Brain microvascular endothelial cell (primary cell): ENCODE results near the gene TMEM271.

ENCODE experiments used
- DNase-seq: peaks from one replicate; pipeline ENCODE4 v3.0.0-alpha.2; 2020
- H3K27ac ChIP-seq: fragments of 250-450 bp; sonication (Bioruptor Pico); 2 replicates; pipeline ENCODE4 v1.5.1; 2020; ENCODE audit warnings: mild to moderate bottlenecking, moderate library complexity
- H3K27me3 ChIP-seq: fragments of 250-450 bp; sonication (Bioruptor Pico); replicated peaks from 2 replicates; pipeline ENCODE4 v1.5.1; 2020; ENCODE audit warnings: mild to moderate bottlenecking
- H3K36me3 ChIP-seq: fragments of 250-450 bp; sonication (Bioruptor Pico); replicated peaks from 2 replicates; pipeline ENCODE4 v1.5.1; 2020; ENCODE audit warnings: mild to moderate bottlenecking
- H3K4me3 ChIP-seq: 2 replicates; pipeline ENCODE4 v1.5.1; 2011; ENCODE audit warnings: low read depth, mild to moderate bottlenecking, control low read depth, low read length, moderate library complexity
- CTCF ChIP-seq: IDR thresholded peaks from 2 replicates; pipeline ENCODE4 v1.5.1; 2011; ENCODE audit warnings: low read depth, mild to moderate bottlenecking, moderate library complexity, low read length, control low read depth, inconsistent platforms; ENCODE audit errors: missing control alignments
- in situ Hi-C: cut with HindIII; loops from 2 replicates; pipeline ENCODE4 v1.10.0; 2017; ENCODE audit warnings: low sequenced_read_pairs, low pct_ligation_motif_present

TMEM271 gene

GRCh38 chr4:622071-622995 is 46.2 kb upstream of the TMEM271 start:
- no peak for DNase-seq
- Histone ChIP-seq H3K27ac (no peak overlapping the region), H3K4me3 (no peak overlapping the region), H3K36me3 (no peaks in the 10 kb centered on the region), H3K27me3 (no peaks in the 10 kb centered on the region)
- TF ChIP-seq CTCF, result no peak
- in situ Hi-C loops, result no loop called here

- DNase-seq, result no peak
- H3K27ac ChIP-seq, result no peak overlapping the region
- H3K27me3 ChIP-seq, result no peaks in the 10 kb centered on the region
- TF ChIP-seq CTCF, result no peak
- H3K36me3 ChIP-seq, result no peaks in the 10 kb centered on the region
- in situ Hi-C loops, result no loop called here
- no peak overlapping the region for H3K4me3 ChIP-seq
Measured at GRCh38 chr4:621296-622070, 45.4 kb upstream of the TMEM271 start.

GRCh38 chr4:620851-621261 is 44.8 kb upstream of the TMEM271 start:
- Histone ChIP-seq H3K4me3 (no peak overlapping the region), H3K27ac (no peak overlapping the region), H3K27me3 (no peaks in the 10 kb centered on the region), H3K36me3 (no peaks in the 10 kb centered on the region)
- no peak for TF ChIP-seq CTCF
- DNase-seq, result no peak
- in situ Hi-C loops, result no loop called here

GRCh38 chr4:620201-620600 is 44.1 kb upstream of the TMEM271 start:
- Histone ChIP-seq H3K36me3 (no peaks in the 10 kb centered on the region), H3K27me3 (no peaks in the 10 kb centered on the region), H3K4me3 (no peak overlapping the region), H3K27ac (no peak overlapping the region)
- no peak for DNase-seq
- TF ChIP-seq CTCF, result no peak
- in situ Hi-C loops, result no loop called here

GRCh38 chr4:617644-618641 is 41.8 kb upstream of the TMEM271 start:
- TF ChIP-seq CTCF, result no peak
- Histone ChIP-seq H3K36me3 (no peaks in the 10 kb centered on the region), H3K27me3 (no peaks in the 10 kb centered on the region), H3K4me3 (no peak overlapping the region), H3K27ac (no peak overlapping the region)
- no peak for DNase-seq
- in situ Hi-C loops, result no loop called here
